Measurements from ENCODE around the gene ATXN2. TPM values are rescaled to one million over a fixed set of nuclear protein-coding genes. Genes with fewer than 3 reads are reported as not detected.

The ATXN2 gene
- total RNA-seq, 2 experiments from 2014 or later, result 21.9 to 23.7 TPM

- H3K27ac Mint-ChIP-seq, result no peak overlapping the region
- peaks cover 3% of the 10 kb centered on the region for H3K4me1 ChIP-seq (ENCODE audit: insufficient read depth, low read length)
- peaks cover 45% of the 10 kb centered on the region for H3K36me3 ChIP-seq (ENCODE audit: insufficient read depth, low read length)
- H3K4me3 ChIP-seq (ENCODE audit: low read length), result no peak overlapping the region
- ChIA-PET CTCF (interaction anchor here (0.5 to 27.4 kb wide), 2 partner anchors 57 to 258 kb away, joined by 3 to 487 read pairs; partner anchors contain the start of gene SH2B3), POLR2A (no interaction called here)
- no peak for DNase-seq
- H3K27ac ChIP-seq (ENCODE audit: low read depth in 1 of 2, low read length in 2 of 2), result no peak overlapping the region
- H3K27me3 Mint-ChIP-seq, result no peaks in the 10 kb centered on the region
- no peaks in the 10 kb centered on the region for H3K27me3 ChIP-seq (ENCODE audit: control insufficient read depth in 1 of 2, insufficient read depth in 2 of 2, low read length in 2 of 2)
- H3K36me3 Mint-ChIP-seq (ENCODE audit: low read depth), result peaks cover 47% of the 10 kb centered on the region
- H3K4me1 Mint-ChIP-seq (ENCODE audit: low read depth), result no peaks in the 10 kb centered on the region
- intact Hi-C loops (cut with DNase I, micrococcal nuclease), result no loop called here
- no peaks in the 10 kb centered on the region for H3K9me3 Mint-ChIP-seq
- no peak for ATAC-seq (ENCODE audit: poor library complexity)
- H3K4me3 Mint-ChIP-seq, result no peak overlapping the region
- TF ChIP-seq CTCF (IDR thresholded peaks at IDR 0.05), result no peak
- H3K9me3 ChIP-seq (ENCODE audit: control insufficient read depth in 1 of 2, insufficient read depth in 1 of 2, low read length in 2 of 2), result no peaks in the 10 kb centered on the region
These were observed 140.5 kb downstream of the ATXN2 start for GRCh38 chr12:111458546-111459172.

- Mint-ChIP-seq H3K4me3 (no peak overlapping the region), H3K36me3 (ENCODE audit: low read depth) (peaks cover 52% of the 10 kb centered on the region), H3K27me3 (no peaks in the 10 kb centered on the region), H3K27ac (peak overlapping the region; percentile 12), H3K4me1 (ENCODE audit: low read depth) (no peaks in the 10 kb centered on the region), H3K9me3 (no peaks in the 10 kb centered on the region)
- ATAC-seq (ENCODE audit: poor library complexity) (no peak), DNase-seq (no peak)
- H3K27me3 ChIP-seq (ENCODE audit: control insufficient read depth in 1 of 2, insufficient read depth in 2 of 2, low read length in 2 of 2), result no peaks in the 10 kb centered on the region
- H3K36me3 ChIP-seq (ENCODE audit: insufficient read depth, low read length), result peaks cover 53% of the 10 kb centered on the region
- H3K4me3 ChIP-seq (ENCODE audit: low read length), result no peak overlapping the region
- ChIA-PET POLR2A (no interaction called here), CTCF (interaction anchor here (27.4 kb wide), 1 partner anchor 56 kb away, joined by 487 read pairs; the partner anchor contains the start of gene SH2B3)
- H3K27ac ChIP-seq (ENCODE audit: low read depth in 1 of 2, low read length in 2 of 2), result no peak overlapping the region
- intact Hi-C loops (cut with DNase I, micrococcal nuclease), result no loop called here
- peaks cover 3% of the 10 kb centered on the region for H3K4me1 ChIP-seq (ENCODE audit: insufficient read depth, low read length)
- H3K9me3 ChIP-seq (ENCODE audit: control insufficient read depth in 1 of 2, insufficient read depth in 1 of 2, low read length in 2 of 2), result no peaks in the 10 kb centered on the region
- TF ChIP-seq CTCF (IDR thresholded peaks at IDR 0.05), result no peak
These were observed 141.5 kb downstream of the ATXN2 start for GRCh38 chr12:111457577-111457976.

- intact Hi-C loops (cut with DNase I, micrococcal nuclease), result no loop called here
- H3K36me3 Mint-ChIP-seq (ENCODE audit: low read depth), result peaks cover 48% of the 10 kb centered on the region
- no peak for DNase-seq
- H3K27ac ChIP-seq (ENCODE audit: low read depth in 1 of 2, low read length in 2 of 2), result no peak overlapping the region
- H3K4me1 Mint-ChIP-seq (ENCODE audit: low read depth), result no peaks in the 10 kb centered on the region
- no peaks in the 10 kb centered on the region for H3K9me3 Mint-ChIP-seq
- H3K4me1 ChIP-seq (ENCODE audit: insufficient read depth, low read length), result peaks cover 3% of the 10 kb centered on the region
- POLR2A ChIA-PET, result interaction anchor here (1.8 kb wide), 1 partner anchor 60 kb away, joined by 5 read pairs; no protein-coding TSS in a partner anchor
- H3K27ac Mint-ChIP-seq, result peak overlapping the region; percentile 12
- no peak for TF ChIP-seq CTCF (IDR thresholded peaks at IDR 0.05)
- H3K9me3 ChIP-seq (ENCODE audit: control insufficient read depth in 1 of 2, insufficient read depth in 1 of 2, low read length in 2 of 2), result no peaks in the 10 kb centered on the region
- peaks cover 50% of the 10 kb centered on the region for H3K36me3 ChIP-seq (ENCODE audit: insufficient read depth, low read length)
- no peak overlapping the region for H3K4me3 ChIP-seq (ENCODE audit: low read length)
- H3K27me3 Mint-ChIP-seq, result no peaks in the 10 kb centered on the region
- ATAC-seq (ENCODE audit: poor library complexity), result no peak
- CTCF ChIA-PET, result interaction anchor here (27.4 kb wide), 1 partner anchor 55 kb away, joined by 487 read pairs; the partner anchor contains the start of gene SH2B3
- H3K4me3 Mint-ChIP-seq, result no peak overlapping the region
- no peaks in the 10 kb centered on the region for H3K27me3 ChIP-seq (ENCODE audit: control insufficient read depth in 1 of 2, insufficient read depth in 2 of 2, low read length in 2 of 2)
These were observed 142.0 kb downstream of the ATXN2 start for GRCh38 chr12:111457071-111457470.

All from CD4-positive, alpha-beta T cell (primary cell).